Endothelial cell of umbilical vein (primary cell): ENCODE results near the gene SULF2. TPM values are rescaled to one million over a fixed set of nuclear protein-coding genes. Genes with fewer than 3 reads are reported as not detected.

Source experiments
- BruUV-seq: library from RNA; stranded (reverse); fragments of 400-500 nt; replicated peaks from 2 replicates; lab custom pipeline; 2021; lab: Mats Ljungman, UMichigan
- CTCF ChIA-PET: fragments of 300-600, 350-600 bp; sonication (Branson Sonifier 250); formaldehyde crosslinking; loops from one replicate; lab custom pipeline; 2021; ENCODE audit warnings: antibody characterized with exemption, inconsistent platforms; lab: Charles Lee
- POLR2A ChIA-PET: fragments of 300-600, 350-600 bp; sonication (Branson Sonifier 250); formaldehyde crosslinking; loops from one replicate; lab custom pipeline; 2021; ENCODE audit warnings: antibody characterized with exemption, inconsistent platforms; lab: Charles Lee
- DNase-seq: peaks from one replicate; pipeline ENCODE4 v3.0.0-alpha.2; 2011; ENCODE audit warnings: low read depth, low spot score
- FAIRE-seq: peaks from 2 replicates; lab custom pipeline; 2011; peaks lifted over from hg19 to GRCh38; lab: Jason Lieb, UNC
- H2AFZ ChIP-seq: 2 replicates; pipeline ENCODE4 v1.6.0; 2012; ENCODE audit warnings: low read depth, low read length, control low read depth, inconsistent platforms
- H3K27ac ChIP-seq: 2 replicates; pipeline ENCODE4 v1.5.1; 2011; ENCODE audit warnings: low read depth, mild to moderate bottlenecking, control low read depth, low read length, moderate library complexity; ENCODE audit not compliant: insufficient read depth
- H3K27me3 ChIP-seq, 2 experiments: 2 replicates each; pipeline versions ENCODE4 v1.6.0 to v1.6.1; 2011; ENCODE audit warnings: low read length in 2 of 2, mixed read lengths in 1 of 2; ENCODE audit not compliant: control insufficient read depth in 2 of 2, insufficient read depth in 2 of 2
- H3K36me3 ChIP-seq, 2 experiments: 2 replicates in 1 of 2; 3 replicates in 1 of 2; pipeline ENCODE4 v1.5.1; 2011; ENCODE audit warnings: low read length in 2 of 2, mild to moderate bottlenecking in 1 of 2, moderate library complexity in 1 of 2; ENCODE audit not compliant: control insufficient read depth in 2 of 2, insufficient read depth in 2 of 2; ENCODE audit errors: extremely low read depth in 1 of 2
- H3K4me1 ChIP-seq: 3 replicates; pipeline ENCODE4 v1.5.1; 2011; ENCODE audit warnings: mild to moderate bottlenecking, low read length; ENCODE audit not compliant: control insufficient read depth, insufficient read depth; ENCODE audit errors: extremely low read depth
- H3K4me2 ChIP-seq: 2 replicates; pipeline ENCODE4 v1.6.1; 2011; ENCODE audit warnings: low read length, control low read depth, mixed read lengths; ENCODE audit not compliant: insufficient read depth
- H3K4me3 ChIP-seq, 3 experiments: fragments of 200-600 bp in 1 of 3; sonication (generic), shearing (Covaris generic) in 1 of 3; replicated peaks in 1 of 3; 2 replicates each; pipeline ENCODE4 v1.5.1; 2011 to 2016; ENCODE audit warnings: control low read depth in 3 of 3, low read length in 3 of 3, mild to moderate bottlenecking in 2 of 3, inconsistent platforms in 1 of 3, low read depth in 1 of 3, moderate library complexity in 1 of 3; ENCODE audit not compliant: insufficient read depth in 1 of 3
- H3K79me2 ChIP-seq: 2 replicates; pipeline ENCODE4 v1.6.0; 2012; ENCODE audit warnings: low read length, inconsistent platforms; ENCODE audit not compliant: control insufficient read depth, insufficient read depth
- H3K9ac ChIP-seq: replicated peaks from 2 replicates; pipeline ENCODE3; 2011; ENCODE audit warnings: low read length, control low read depth; ENCODE audit not compliant: insufficient read depth; ENCODE audit errors: extremely low read depth
- H3K9me1 ChIP-seq: replicated peaks from 3 replicates; pipeline ENCODE4 v1.6.0; 2011; ENCODE audit warnings: mild to moderate bottlenecking, low read length; ENCODE audit not compliant: control insufficient read depth, insufficient read depth; ENCODE audit errors: extremely low read depth
- H3K9me3 ChIP-seq: replicated peaks from 2 replicates; pipeline ENCODE4 v1.5.1; 2012; ENCODE audit warnings: low read length, inconsistent platforms; ENCODE audit not compliant: control insufficient read depth, insufficient read depth
- H4K20me1 ChIP-seq: replicated peaks from 2 replicates; pipeline ENCODE3; 2011; ENCODE audit warnings: mild to moderate bottlenecking, low read length; ENCODE audit not compliant: control insufficient read depth, insufficient read depth; ENCODE audit errors: extremely low read depth
- CTCF ChIP-seq, 2 donors: IDR thresholded peaks; 1 replicate in 1 of 2; 2 replicates in 1 of 2; pipeline ENCODE4 v1.5.1; 2011; ENCODE audit warnings: low read length in 2 of 2, mild to moderate bottlenecking in 2 of 2, moderate library complexity in 2 of 2, control low read depth in 1 of 2, inconsistent platforms in 1 of 2, low read depth in 1 of 2; ENCODE audit not compliant: insufficient read depth in 1 of 2; ENCODE audit errors: extremely low read depth in 1 of 2
- FOS ChIP-seq: IDR thresholded peaks from 2 replicates; pipeline ENCODE4 v1.6.1; 2011; ENCODE audit warnings: mild to moderate bottlenecking, low read length, moderate library complexity, borderline replicate concordance; ENCODE audit not compliant: insufficient read depth
- JUN ChIP-seq: IDR thresholded peaks from 2 replicates; pipeline ENCODE4 v1.6.1; 2011; ENCODE audit warnings: borderline replicate concordance, low read depth; ENCODE audit not compliant: insufficient read length, insufficient read depth
- MYC ChIP-seq: IDR thresholded peaks from one replicate; pipeline ENCODE4 v1.6.1; 2011; ENCODE audit warnings: mild to moderate bottlenecking, low read depth, low read length
- POLR2A ChIP-seq: IDR thresholded peaks from 2 replicates; pipeline ENCODE4 v1.6.1; 2012; ENCODE audit warnings: low read depth, mild to moderate bottlenecking, control low read depth, low read length
- POLR2AphosphoS5 ChIP-seq: IDR thresholded peaks from 2 replicates; pipeline ENCODE4 v1.6.1; 2012; ENCODE audit warnings: low read depth, mild to moderate bottlenecking, control low read depth, low read length, moderate library complexity; ENCODE audit not compliant: insufficient read depth
- dilution Hi-C: fragments of 300-500 bp; cut with MboI; formaldehyde crosslinking; loops from one replicate; pipeline ENCODE4 v1.15.0; 2019; ENCODE audit warnings: low sequenced_read_pairs; ENCODE audit not compliant: extremely low pct_ligation_motif_present
- intact Hi-C: fragments of 100-400 bp; cut with micrococcal nuclease; formaldehyde crosslinking; loops from one replicate; pipeline ENCODE4 v1.10.0; 2022
- polyA plus RNA-seq, 4 experiments: library from polyadenylated mRNA; depleted of rRNA in 3 of 4; stranded (reverse) in 3 of 4; unstranded in 1 of 4; fragments of >200 nt; gene quantifications; 2 replicates each; pipeline versions ENCODE4 v1.2.1 to v1.2.3, GENCODE V29; 2011 to 2012; ENCODE audit warnings: missing spikeins in 1 of 4
- total RNA-seq: library from RNA; stranded (reverse); gene quantifications from 2 replicates; pipeline ENCODE4 v1.2.3, GENCODE V29; 2021
- TF ChIP-seq, protein P1 (sequence below): IDR thresholded peaks from 2 replicates; pipeline ENCODE4 v1.6.1; 2011; ENCODE audit not compliant: insufficient read depth, insufficient read length

Gene SULF2
- total and polyA plus RNA-seq, 2 donors (not counting 3 experiments of a cell fraction or from before 2014, with no cell fraction given) = 58.5 to 160 TPM

DNA sequence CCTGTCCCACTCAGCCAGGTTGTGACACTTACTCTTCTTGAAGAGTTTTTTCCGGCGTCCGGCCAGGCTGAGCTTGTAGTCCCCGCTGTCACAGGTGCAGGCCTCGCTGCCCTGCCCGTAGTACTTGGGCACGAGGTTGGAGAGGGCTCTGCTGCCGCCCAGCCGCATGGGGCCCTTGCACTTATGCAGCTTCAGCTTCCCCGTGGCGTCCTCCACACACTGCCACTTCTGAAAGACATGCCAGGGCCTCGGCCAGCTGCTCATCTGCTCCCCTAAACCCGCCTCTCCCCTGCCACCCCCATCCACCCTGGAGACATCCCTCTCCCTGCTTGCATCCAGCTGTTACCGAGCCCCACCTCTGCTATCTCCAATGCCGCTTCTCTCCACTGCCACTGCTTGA lies 113.1 kb downstream of the SULF2 start:
- no peaks in the 10 kb centered on the region for H4K20me1 ChIP-seq
- H3K9ac ChIP-seq = no peak overlapping the region
- POLR2A ChIA-PET = no interaction called here
- no peaks in the 10 kb centered on the region for H3K27me3 ChIP-seq
- dilution Hi-C loops = no loop called here
- TF ChIP-seq, protein P1, sequence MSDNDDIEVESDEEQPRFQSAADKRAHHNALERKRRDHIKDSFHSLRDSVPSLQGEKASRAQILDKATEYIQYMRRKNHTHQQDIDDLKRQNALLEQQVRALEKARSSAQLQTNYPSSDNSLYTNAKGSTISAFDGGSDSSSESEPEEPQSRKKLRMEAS = no peak
- TF ChIP-seq FOS (no peak), MYC (no peak), POLR2AphosphoS5 (no peak), CTCF (IDR thresholded peaks at IDR 0.05; ENCODE audit: extremely low read depth in 1 of 2, insufficient read depth in 1 of 2, low read depth in 1 of 2, low read length in 2 of 2) (no peak), JUN (no peak), POLR2A (no peak)
- H3K4me2 ChIP-seq = no peak overlapping the region
- no peaks in the 10 kb centered on the region for H3K79me2 ChIP-seq
- H3K9me1 ChIP-seq = no peaks in the 10 kb centered on the region
- H3K36me3 ChIP-seq = no peaks in the 10 kb centered on the region
- CTCF ChIA-PET = interaction anchor here (15.4 kb wide), 1 partner anchor 948 kb away, joined by 302 read pairs; no protein-coding TSS in a partner anchor
- H3K27ac ChIP-seq = no peak overlapping the region
- no peak for FAIRE-seq
- DNase-seq = no peak
- no peaks in the 10 kb centered on the region for H3K4me1 ChIP-seq
- BruUV-seq = no TSS peak
- intact Hi-C loops = no loop called here
- no peaks in the 10 kb centered on the region for H3K9me3 ChIP-seq
- H2AFZ ChIP-seq = no peak overlapping the region
- no peak overlapping the region for H3K4me3 ChIP-seq
